Left kidney (tissue), 1 donor: ENCODE data around the gene KRT82. TPM values are rescaled to one million over a fixed set of nuclear protein-coding genes. Genes with fewer than 3 reads are reported as not detected.

ENCODE experiments used
- polyA plus RNA-seq: library from polyadenylated mRNA; unstranded; fragments of 120-200 nt; gene quantifications from one replicate; pipeline ENCODE4 v1.2.1, GENCODE V29; 2013; ENCODE audit not compliant: insufficient read length

Gene KRT82
- polyA plus RNA-seq, 1 donor = not detected

Other genes starting within 250 kb of the KRT82 start
- gene KRT80, start 214.3 kb downstream of the KRT82 start, polyA plus RNA-seq = 0.80 TPM
- 56.5 TPM for gene KRT7, start 173.1 kb downstream of the KRT82 start, polyA plus RNA-seq
- not detected for gene KRT86, start 131.7 kb downstream of the KRT82 start, polyA plus RNA-seq
- gene KRT81, start 114.8 kb downstream of the KRT82 start, polyA plus RNA-seq = not detected
- gene KRT83, start 84.9 kb downstream of the KRT82 start, polyA plus RNA-seq = not detected
- not detected for gene KRT85, start 38.9 kb downstream of the KRT82 start, polyA plus RNA-seq
- gene KRT84, start 20.7 kb downstream of the KRT82 start, polyA plus RNA-seq = not detected
- not detected for gene KRT75, start 28.0 kb upstream of the KRT82 start, polyA plus RNA-seq
- gene KRT6B, start 45.8 kb upstream of the KRT82 start, polyA plus RNA-seq = not detected
- gene KRT6C, start 67.5 kb upstream of the KRT82 start, polyA plus RNA-seq = not detected
- not detected for gene KRT6A, start 86.9 kb upstream of the KRT82 start, polyA plus RNA-seq
- gene KRT5, start 114.1 kb upstream of the KRT82 start, polyA plus RNA-seq = 0.22 TPM
- gene KRT71, start 146.8 kb upstream of the KRT82 start, polyA plus RNA-seq = not detected
- not detected for gene KRT74, start 167.5 kb upstream of the KRT82 start, polyA plus RNA-seq
- gene KRT72, start 195.1 kb upstream of the KRT82 start, polyA plus RNA-seq = not detected
- not detected for gene KRT73, start 212.2 kb upstream of the KRT82 start, polyA plus RNA-seq
- gene KRT2, start 245.9 kb upstream of the KRT82 start, polyA plus RNA-seq = not detected